DLD1 (cell line): ENCODE measurements around the gene MAP3K6.

Source experiments
- in situ Hi-C: cut with HindIII; loops from 2 replicates; pipeline ENCODE4 v1.10.0; 2017; ENCODE audit warnings: low sequenced_read_pairs

The MAP3K6 gene

DNA sequence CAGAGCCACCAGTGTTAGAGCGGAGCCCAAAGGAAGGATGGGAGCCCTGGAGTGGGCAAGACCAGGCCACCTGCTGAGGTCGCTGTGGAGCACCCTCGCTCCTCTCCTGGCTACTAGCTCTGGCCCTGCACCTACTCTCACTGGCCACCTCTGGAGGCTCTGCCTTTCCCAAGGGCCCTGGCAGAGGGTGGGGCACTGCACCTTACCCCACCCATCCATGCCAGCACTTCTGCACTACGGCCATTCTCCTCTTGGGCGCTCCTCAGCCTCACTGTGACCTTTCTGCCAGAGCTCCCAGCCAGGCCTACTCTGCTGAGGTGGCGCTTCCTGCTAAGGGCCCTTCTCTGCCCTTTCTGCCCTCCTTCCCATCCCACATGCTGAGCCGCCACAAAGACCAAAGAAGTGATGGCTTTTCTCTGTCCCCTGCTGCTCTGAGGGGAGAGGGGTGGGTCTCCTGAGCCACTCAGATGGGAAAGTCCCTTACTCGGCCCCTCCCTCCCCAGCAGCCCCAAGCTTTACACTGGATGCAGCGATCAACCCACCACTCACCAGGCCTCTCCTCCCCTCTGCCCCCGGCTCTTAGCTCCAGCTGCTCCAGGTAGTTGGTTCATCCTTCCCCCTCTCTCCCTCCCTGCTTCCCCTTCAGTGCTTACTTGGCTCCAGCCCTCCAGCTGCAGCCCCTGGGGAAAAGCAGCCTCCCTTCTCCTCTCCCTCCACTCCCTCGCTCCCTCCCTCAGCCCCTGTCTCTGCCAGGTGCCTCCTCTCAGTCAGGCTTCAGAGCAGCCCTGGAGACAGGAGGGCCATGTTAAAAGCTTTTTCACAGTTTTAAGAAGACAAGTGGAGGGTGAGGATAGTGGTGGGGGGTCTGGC is 59.6 kb downstream of the MAP3K6 start:
- in situ Hi-C loops, result no loop called here

- in situ Hi-C loops, result no loop called here
These were observed 60.7 kb downstream of the MAP3K6 start for GRCh38 chr1:27306071-27306470.
